ENCODE data around the gene C6. TPM values are rescaled to one million over a fixed set of nuclear protein-coding genes. Genes with fewer than 3 reads are reported as not detected.

Gene C6
- total and polyA plus RNA-seq, 2 of the 13 experiments (the other 11 are each of a cell fraction or from before 2014, with no cell fraction given) = 0.28 to 4.7 TPM

- no peak for TF ChIP-seq MLLT10 (CRISPR knock-in tag; IDR thresholded peaks at IDR 0.05)
- no peak for TF ChIP-seq ZNF839 (CRISPR knock-in tag; IDR thresholded peaks at IDR 0.05; ENCODE audit: borderline replicate concordance)
- no peak for TF ChIP-seq MTERF4 (CRISPR knock-in tag; IDR thresholded peaks at IDR 0.05)
- no peak for TF ChIP-seq IRF2 (CRISPR knock-in tag; IDR thresholded peaks at IDR 0.05)
Measured at GRCh38 chr5:41200506-41200905, 12.8 kb downstream of the C6 start (continued).

DNA sequence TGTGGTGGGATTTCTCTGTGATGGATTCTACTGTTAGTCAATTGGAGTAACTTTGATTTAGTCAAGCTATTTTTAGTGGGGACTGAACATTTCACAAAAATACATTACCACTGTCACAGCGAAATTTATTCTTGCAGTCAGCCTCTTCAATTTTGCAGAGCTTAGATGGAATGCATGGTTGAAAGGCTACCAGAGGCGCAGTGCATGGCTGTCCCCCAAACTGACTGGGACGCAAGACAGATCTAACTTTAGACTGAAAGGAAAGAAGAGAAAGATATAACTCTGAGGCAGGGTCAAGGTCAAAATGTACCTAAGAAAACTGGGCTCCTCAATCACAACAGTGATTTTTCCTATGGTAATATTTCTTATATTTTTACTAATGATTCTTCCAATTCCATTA lies 13.7 kb downstream of the C6 start:
- ChIA-PET POLR2A (no interaction called here), CTCF (ENCODE audit: low intra/inter-chr PET ratio, low total read pairs) (no interaction called here)
- Histone ChIP-seq H4K20me1 (ENCODE audit: insufficient read depth, low read length) (no peaks in the 10 kb centered on the region), H3K4me3 (replicated peaks in 1 of 3; ENCODE audit: insufficient read depth in 1 of 3, low read depth in 2 of 3, low read length in 3 of 3) (no peak overlapping the region), H2AFZ (ENCODE audit: low read length) (no peak overlapping the region), H3K27me3 (ENCODE audit: control insufficient read depth in 1 of 2, insufficient read depth in 2 of 2, low read length in 2 of 2) (no peaks in the 10 kb centered on the region), H3K27ac (ENCODE audit: extremely low read length, insufficient read depth, low read length) (no peak overlapping the region), H3K79me2 (ENCODE audit: insufficient read depth, low read length) (no peaks in the 10 kb centered on the region), H3K4me1 (ENCODE audit: insufficient read depth, low read length) (no peaks in the 10 kb centered on the region), H3K9me3 (ENCODE audit: low read length) (peaks cover under 1% of the 10 kb centered on the region), H3K36me3 (replicated peaks in 1 of 2; ENCODE audit: control insufficient read depth in 1 of 2, insufficient read depth in 2 of 2, low read length in 2 of 2) (no peaks in the 10 kb centered on the region), H3K9ac (ENCODE audit: insufficient read depth, low read depth, low read length) (no peak overlapping the region), H3K4me2 (ENCODE audit: low read depth, low read length) (no peak overlapping the region)
- DNase-seq (ENCODE audit: low spot score) = no peak
- no TSS peak for BruUV-seq (replicated peaks)
- WGBS (ENCODE audit: low lambda C conversion rate) = 74% methylated on average over 3 of the region's 3 CpGs
- in situ Hi-C loops (cut with HindIII; ENCODE audit: extremely low pct_ligation_motif_present, low pct_unique_long_range_greater_than_20kb) = no loop called here
- ATAC-seq = no peak
- intact Hi-C loops (cut with micrococcal nuclease; ENCODE audit: unreplicated experiment) = no loop called here
- no peak for FAIRE-seq
- TF ChIP-seq, protein P1, sequence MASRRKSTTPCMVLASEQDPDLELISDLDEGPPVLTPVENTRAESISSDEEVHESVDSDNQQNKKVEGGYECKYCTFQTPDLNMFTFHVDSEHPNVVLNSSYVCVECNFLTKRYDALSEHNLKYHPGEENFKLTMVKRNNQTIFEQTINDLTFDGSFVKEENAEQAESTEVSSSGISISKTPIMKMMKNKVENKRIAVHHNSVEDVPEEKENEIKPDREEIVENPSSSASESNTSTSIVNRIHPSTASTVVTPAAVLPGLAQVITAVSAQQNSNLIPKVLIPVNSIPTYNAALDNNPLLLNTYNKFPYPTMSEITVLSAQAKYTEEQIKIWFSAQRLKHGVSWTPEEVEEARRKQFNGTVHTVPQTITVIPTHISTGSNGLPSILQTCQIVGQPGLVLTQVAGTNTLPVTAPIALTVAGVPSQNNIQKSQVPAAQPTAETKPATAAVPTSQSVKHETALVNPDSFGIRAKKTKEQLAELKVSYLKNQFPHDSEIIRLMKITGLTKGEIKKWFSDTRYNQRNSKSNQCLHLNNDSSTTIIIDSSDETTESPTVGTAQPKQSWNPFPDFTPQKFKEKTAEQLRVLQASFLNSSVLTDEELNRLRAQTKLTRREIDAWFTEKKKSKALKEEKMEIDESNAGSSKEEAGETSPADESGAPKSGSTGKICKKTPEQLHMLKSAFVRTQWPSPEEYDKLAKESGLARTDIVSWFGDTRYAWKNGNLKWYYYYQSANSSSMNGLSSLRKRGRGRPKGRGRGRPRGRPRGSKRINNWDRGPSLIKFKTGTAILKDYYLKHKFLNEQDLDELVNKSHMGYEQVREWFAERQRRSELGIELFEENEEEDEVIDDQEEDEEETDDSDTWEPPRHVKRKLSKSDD (CRISPR knock-in tag; IDR thresholded peaks at IDR 0.05; ENCODE audit: low read depth) = no peak
- TF ChIP-seq AHR (CRISPR knock-in tag; IDR thresholded peaks at IDR 0.05) (no peak), ZNF737 (CRISPR knock-in tag; IDR thresholded peaks at IDR 0.05; ENCODE audit: borderline replicate concordance) (no peak), ZNF101 (CRISPR knock-in tag; IDR thresholded peaks at IDR 0.05; ENCODE audit: borderline replicate concordance, low read depth) (no peak)

Measured in HepG2 (cell line).